T-helper 1 cell treated with Interleukin-12 subunit alpha and Interleukin-12 subunit beta and Interleukin-4 antibody, amounts not matched to agents 30 μg/mL and 1 μg/mL, for 36 hours (primary cell): ENCODE measurements around the gene ZNF605.
A peak's percentile ranks its signal among the peaks of the same experiment; 100 is the strongest.
"Not testable (repeated sequence)": the region's sequence is repeated elsewhere in the genome, so short reads cannot be mapped to it uniquely, and the experiment has no call there.

ENCODE experiments used
- H3K27ac Mint-ChIP-seq: one replicate; pipeline ENCODE4 v1.8.0; 2021; ENCODE audit warnings: mild to moderate bottlenecking, mixed read lengths
- H3K27me3 Mint-ChIP-seq: one replicate; pipeline ENCODE4 v1.8.0; 2021; ENCODE audit warnings: low read depth, mixed read lengths
- H3K36me3 Mint-ChIP-seq: one replicate; pipeline ENCODE4 v1.8.0; 2021; ENCODE audit warnings: low read depth, mixed read lengths
- H3K4me1 Mint-ChIP-seq: one replicate; pipeline ENCODE4 v1.8.0; 2021; ENCODE audit warnings: low read depth, mixed read lengths
- H3K4me3 Mint-ChIP-seq: one replicate; pipeline ENCODE4 v1.8.0; 2021; ENCODE audit warnings: mild to moderate bottlenecking, moderate library complexity, mixed read lengths
- H3K9me3 Mint-ChIP-seq: one replicate; pipeline ENCODE4 v1.8.0; 2021; ENCODE audit warnings: mixed read lengths

Gene ZNF605

GRCh38 chr12:132904718-132905328 lies 51.3 kb downstream of the ZNF605 start:
- peak overlapping the region; percentile 49 for H3K27ac Mint-ChIP-seq

DNA sequence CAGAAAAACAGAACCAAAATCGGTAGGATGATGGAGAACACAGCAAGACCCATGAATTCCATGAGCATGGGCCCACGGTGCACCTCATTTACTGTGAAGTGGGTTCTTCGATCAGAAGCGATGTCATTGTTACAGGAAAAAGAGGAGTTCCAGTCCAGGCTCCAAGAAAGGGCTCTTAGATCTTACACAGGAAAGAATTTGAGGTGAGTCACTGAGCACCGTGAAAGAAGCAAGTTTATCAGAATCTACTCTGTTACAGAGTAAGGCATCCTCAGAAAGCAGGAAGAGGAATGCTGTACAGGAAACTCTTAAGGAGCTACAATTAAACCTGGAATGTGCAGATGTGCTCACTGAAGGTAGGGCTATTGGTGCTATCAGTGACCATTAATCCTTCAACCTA lies 57.1 kb downstream of the ZNF605 start:
- Mint-ChIP-seq H3K27me3 (no peaks in the 10 kb centered on the region), H3K4me3 (no peak overlapping the region), H3K27ac (no peak overlapping the region), H3K9me3 (peaks cover 13% of the 10 kb centered on the region), H3K4me1 (peaks cover 3% of the 10 kb centered on the region), H3K36me3 (peaks cover 2% of the 10 kb centered on the region)

More at GRCh38 chr12:132904718-132905328, 51.3 kb downstream of the ZNF605 start:
- peaks cover 4% of the 10 kb centered on the region for H3K4me1 Mint-ChIP-seq
- H3K9me3 Mint-ChIP-seq, result peaks cover 18% of the 10 kb centered on the region
- H3K27me3 Mint-ChIP-seq, result peaks cover 18% of the 10 kb centered on the region
- H3K36me3 Mint-ChIP-seq, result no peaks in the 10 kb centered on the region
- no peak overlapping the region for H3K4me3 Mint-ChIP-seq

DNA sequence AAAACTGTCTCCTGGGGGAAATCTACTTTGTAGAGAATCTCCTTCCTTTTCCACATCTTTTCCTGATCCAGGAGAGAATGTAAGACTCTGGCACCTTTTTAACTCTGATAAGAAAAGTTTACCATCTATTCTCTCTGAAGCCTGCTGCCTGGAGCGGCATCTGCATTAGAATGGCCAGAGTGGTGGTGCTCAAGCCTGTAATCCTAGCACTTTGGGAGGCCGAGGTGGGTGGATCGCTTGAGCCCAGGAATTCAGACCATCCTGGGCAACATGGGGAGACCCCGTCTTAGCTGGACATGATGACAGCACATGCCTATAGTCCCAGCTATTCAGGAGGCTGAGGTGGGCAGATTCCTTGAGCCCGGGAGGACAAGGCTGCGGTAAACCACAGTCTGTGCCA lies 67.3 kb downstream of the ZNF605 start:
- H3K9me3 Mint-ChIP-seq, result peaks cover 40% of the 10 kb centered on the region
- H3K27me3 Mint-ChIP-seq, result peaks cover 6% of the 10 kb centered on the region
- peaks cover 19% of the 10 kb centered on the region for H3K4me1 Mint-ChIP-seq
- H3K36me3 Mint-ChIP-seq, result peaks cover 36% of the 10 kb centered on the region
- peak overlapping the region; percentile 54 for H3K4me3 Mint-ChIP-seq
- H3K27ac Mint-ChIP-seq, result peak overlapping the region; percentile 45

DNA sequence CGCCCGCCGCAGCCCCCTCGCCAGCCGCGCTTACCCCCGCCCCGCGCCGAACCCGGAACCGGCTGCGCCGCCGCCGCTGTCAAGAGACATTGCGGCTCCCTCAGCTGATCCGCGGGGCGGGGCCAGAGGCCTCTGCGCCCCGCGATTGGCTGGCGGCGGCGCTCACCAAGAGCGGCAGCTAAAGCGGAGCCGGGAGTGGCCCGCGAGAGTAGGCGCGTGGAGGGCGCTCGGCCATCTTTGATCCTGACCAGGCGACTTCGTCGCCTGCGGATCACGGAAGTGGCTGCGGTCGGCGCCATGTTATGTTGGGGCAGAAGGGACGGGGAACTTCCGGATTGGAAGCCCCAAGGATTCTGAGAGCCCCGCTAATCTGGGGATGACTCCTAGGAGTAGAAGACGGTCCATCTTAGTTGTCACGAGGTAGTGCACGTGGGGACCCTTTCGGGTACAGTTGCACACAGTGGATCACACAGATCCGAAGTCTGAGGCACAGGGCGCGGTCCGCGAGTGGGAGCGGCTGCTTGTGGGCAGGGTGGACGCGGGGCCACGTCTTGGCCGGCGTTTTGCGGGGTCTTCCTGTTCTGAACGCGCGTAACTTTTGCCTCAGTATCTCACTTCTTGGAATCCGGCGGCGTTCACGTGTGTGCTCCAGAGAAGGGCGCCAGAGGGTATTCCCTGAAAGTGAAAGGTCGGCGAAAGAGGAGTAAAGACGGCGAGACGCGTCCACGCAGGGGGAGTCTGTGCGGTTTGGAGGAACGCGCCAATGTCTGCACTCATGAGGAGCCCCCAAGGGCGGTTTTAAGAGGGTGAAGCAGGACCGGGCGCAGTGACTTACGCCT lies 68.4 kb downstream of the ZNF605 start, which contains the start of gene CHFR:
CHFR (minus strand) TSS at position 93 of the 839 bp plus-strand sequence. CDS start 277 bp downstream, outside the sequence.
- H3K27ac Mint-ChIP-seq, result peak within 1 kb of the TSS; percentile 97
- H3K27me3 Mint-ChIP-seq, result peaks cover 6% of the 10 kb centered on the region
- H3K4me3 Mint-ChIP-seq, result peak within 1 kb of the TSS; percentile 90
- H3K4me1 Mint-ChIP-seq, result peaks cover 20% of the 10 kb centered on the region
- H3K36me3 Mint-ChIP-seq, result peaks cover 42% of the 10 kb centered on the region
- peaks cover 40% of the 10 kb centered on the region for H3K9me3 Mint-ChIP-seq

- H3K9me3 Mint-ChIP-seq, result peaks cover 40% of the 10 kb centered on the region
Measured at GRCh38 chr12:132886529-132887477, 69.3 kb downstream of the ZNF605 start.

DNA sequence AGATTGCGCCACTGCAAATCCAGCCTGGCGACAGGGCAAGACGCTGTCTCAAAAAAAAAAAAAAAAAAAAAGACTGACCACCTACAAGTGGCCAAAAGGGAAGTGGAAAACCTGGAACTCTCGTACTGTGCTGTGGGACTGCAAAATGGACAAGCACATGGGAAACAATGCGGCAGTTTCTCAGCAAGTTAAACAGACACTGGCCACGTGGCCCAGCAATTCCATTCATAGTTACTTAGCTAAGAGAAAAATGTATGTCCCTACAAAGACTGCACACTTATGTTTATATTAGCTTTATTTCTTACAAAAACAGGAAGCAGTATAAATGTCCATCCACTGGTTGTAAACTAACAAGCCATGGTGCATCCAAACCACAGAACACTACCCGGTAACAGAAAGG lies 74.3 kb downstream of the ZNF605 start:
- Mint-ChIP-seq H3K27ac (no peak overlapping the region), H3K4me1 (peaks cover 14% of the 10 kb centered on the region), H3K9me3 (peaks cover 14% of the 10 kb centered on the region), H3K27me3 (no peaks in the 10 kb centered on the region), H3K4me3 (no peak overlapping the region), H3K36me3 (peaks cover 50% of the 10 kb centered on the region)

More at GRCh38 chr12:132886529-132887477, 69.3 kb downstream of the ZNF605 start:
- Mint-ChIP-seq H3K27ac (peak overlapping the region; percentile 73), H3K4me1 (peaks cover 20% of the 10 kb centered on the region), H3K4me3 (peak overlapping the region; percentile 79), H3K36me3 (peaks cover 49% of the 10 kb centered on the region), H3K27me3 (peaks cover 6% of the 10 kb centered on the region)

DNA sequence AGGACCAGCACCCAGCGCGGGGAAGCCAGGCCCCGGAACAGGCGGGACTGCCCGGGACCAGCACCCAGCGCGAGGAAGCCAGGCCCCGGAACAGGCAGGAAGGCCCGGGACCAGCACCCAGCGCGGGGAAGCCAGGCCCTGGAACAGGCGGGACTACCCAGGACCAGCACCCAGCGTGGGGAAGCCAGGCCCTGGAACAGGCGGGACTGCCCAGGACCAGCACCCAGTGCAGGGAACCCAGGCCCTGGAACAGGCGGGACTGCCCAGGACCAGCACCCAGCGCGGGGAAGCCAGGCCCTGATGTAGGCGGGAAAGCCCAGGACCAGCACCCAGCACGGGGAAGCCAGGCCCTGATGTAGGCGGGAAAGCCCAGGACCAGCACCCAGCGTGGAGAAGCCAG lies 81.5 kb downstream of the ZNF605 start:
- not testable (repeated sequence) for H3K4me3 Mint-ChIP-seq, H3K27me3 Mint-ChIP-seq, H3K9me3 Mint-ChIP-seq, H3K27ac Mint-ChIP-seq
- peaks cover 33% of the 10 kb centered on the region for H3K36me3 Mint-ChIP-seq
- peaks cover 19% of the 10 kb centered on the region for H3K4me1 Mint-ChIP-seq

DNA sequence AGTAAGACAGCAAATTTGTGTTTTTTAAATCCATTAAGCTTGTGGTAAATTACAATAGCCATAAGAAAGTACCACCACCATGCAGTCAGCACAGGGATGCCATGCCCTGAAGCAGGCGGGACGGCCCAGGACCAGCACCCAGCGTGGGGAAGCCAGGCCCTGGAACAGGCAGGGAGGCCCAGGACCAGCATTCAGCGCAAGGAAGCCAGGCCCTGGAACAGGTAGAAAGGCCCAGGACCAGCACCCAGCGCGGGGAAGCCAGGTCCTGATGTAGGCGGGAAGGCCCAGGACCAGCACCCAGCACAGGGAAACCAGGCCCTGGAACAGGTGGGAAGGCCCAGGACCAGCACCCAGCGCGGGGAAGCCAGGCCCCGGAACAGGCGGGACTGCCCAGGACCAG lies 81.9 kb downstream of the ZNF605 start:
- no peak overlapping the region for H3K4me3 Mint-ChIP-seq
- H3K27ac Mint-ChIP-seq, result no peak overlapping the region
- peaks cover 19% of the 10 kb centered on the region for H3K4me1 Mint-ChIP-seq
- H3K36me3 Mint-ChIP-seq, result peaks cover 35% of the 10 kb centered on the region
- H3K9me3 Mint-ChIP-seq, result no peaks in the 10 kb centered on the region
- no peaks in the 10 kb centered on the region for H3K27me3 Mint-ChIP-seq

- peaks cover 37% of the 10 kb centered on the region for H3K36me3 Mint-ChIP-seq
- H3K9me3 Mint-ChIP-seq, result no peaks in the 10 kb centered on the region
- H3K27ac Mint-ChIP-seq, result peak overlapping the region; percentile 55
- no peak overlapping the region for H3K4me3 Mint-ChIP-seq
- H3K27me3 Mint-ChIP-seq, result no peaks in the 10 kb centered on the region
- peaks cover 19% of the 10 kb centered on the region for H3K4me1 Mint-ChIP-seq
Measured at GRCh38 chr12:132873724-132874123, 82.4 kb downstream of the ZNF605 start.

DNA sequence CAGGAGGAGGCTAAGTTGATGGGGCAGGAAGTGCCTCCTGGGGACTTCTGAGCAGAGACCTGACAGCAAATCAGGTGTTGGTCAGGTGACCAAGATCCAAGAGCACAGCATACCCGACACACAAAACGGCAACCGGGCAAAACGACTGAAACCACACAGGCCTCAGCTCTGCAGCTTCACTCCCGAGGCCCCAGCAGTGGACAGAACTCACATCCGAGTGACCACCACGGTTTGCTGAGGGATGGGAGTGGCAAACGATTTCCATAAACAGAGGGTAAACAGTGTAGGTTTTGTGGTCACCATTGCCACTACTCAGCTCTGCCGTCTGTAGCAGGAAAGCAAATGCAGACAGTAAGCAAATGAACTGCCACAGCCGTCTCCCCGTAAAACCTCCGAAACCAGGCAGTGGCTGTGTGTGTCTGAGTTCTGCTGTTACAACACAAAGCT lies 83.1 kb downstream of the ZNF605 start:
- peak overlapping the region; percentile 76 for H3K27ac Mint-ChIP-seq
- no peaks in the 10 kb centered on the region for H3K27me3 Mint-ChIP-seq
- H3K4me3 Mint-ChIP-seq, result peak overlapping the region; percentile 18

GRCh38 chr12:132872073-132872855 lies 83.8 kb downstream of the ZNF605 start:
- Mint-ChIP-seq H3K27ac (peak overlapping the region; percentile 76), H3K4me1 (peaks cover 26% of the 10 kb centered on the region), H3K27me3 (no peaks in the 10 kb centered on the region), H3K9me3 (no peaks in the 10 kb centered on the region), H3K4me3 (peak overlapping the region; percentile 18), H3K36me3 (peaks cover 40% of the 10 kb centered on the region)

More for the DNA sequence above, 83.1 kb downstream of the ZNF605 start:
- Mint-ChIP-seq H3K4me1 (peaks cover 20% of the 10 kb centered on the region), H3K36me3 (peaks cover 38% of the 10 kb centered on the region), H3K9me3 (no peaks in the 10 kb centered on the region)

GRCh38 chr12:132869551-132869950 lies 86.6 kb downstream of the ZNF605 start:
- H3K4me3 Mint-ChIP-seq, result no peak overlapping the region
- H3K27me3 Mint-ChIP-seq, result no peaks in the 10 kb centered on the region
- H3K4me1 Mint-ChIP-seq, result peaks cover 32% of the 10 kb centered on the region
- H3K9me3 Mint-ChIP-seq, result no peaks in the 10 kb centered on the region
- peaks cover 42% of the 10 kb centered on the region for H3K36me3 Mint-ChIP-seq
- peak overlapping the region; percentile 36 for H3K27ac Mint-ChIP-seq
